ENCODE results near the gene SELENOP.
"Not testable (repeated sequence)": the region's sequence is repeated elsewhere in the genome, so short reads cannot be mapped to it uniquely, and the experiment has no call there.

Gene SELENOP

GRCh38 chr5:42811591-42812446 is at the start of gene SELENOP:
SELENOP (minus strand) TSS chr5:42811892; CDS start chr5:42808353, 3,539 bp downstream.
- DNase-seq (ENCODE audit: low spot score): no peak

- DNase-seq (ENCODE audit: low spot score): no peak
These were observed 47.0 kb upstream of the SELENOP start for GRCh38 chr5:42858687-42859086.

- no peak for DNase-seq (ENCODE audit: low spot score)
These were observed 46.4 kb upstream of the SELENOP start for GRCh38 chr5:42858031-42858643.

GRCh38 chr5:42855811-42856210 is 44.1 kb upstream of the SELENOP start:
- DNase-seq (ENCODE audit: low spot score): no peak

GRCh38 chr5:42855386-42855785 is 43.7 kb upstream of the SELENOP start:
- DNase-seq (ENCODE audit: low spot score): no peak

GRCh38 chr5:42854795-42855194 is 43.1 kb upstream of the SELENOP start:
- no peak for DNase-seq (ENCODE audit: low spot score)

- DNase-seq (ENCODE audit: low spot score): no peak
These were observed 41.1 kb upstream of the SELENOP start for GRCh38 chr5:42852826-42853225.

GRCh38 chr5:42851481-42851880 is 39.8 kb upstream of the SELENOP start:
- DNase-seq (ENCODE audit: low spot score): no peak

GRCh38 chr5:42848545-42848944 is 36.9 kb upstream of the SELENOP start:
- DNase-seq (ENCODE audit: low spot score): no peak

GRCh38 chr5:42844408-42844807 is 32.7 kb upstream of the SELENOP start:
- DNase-seq (ENCODE audit: low spot score): not testable (repeated sequence)

GRCh38 chr5:42843675-42844292 is 32.1 kb upstream of the SELENOP start:
- DNase-seq (ENCODE audit: low spot score): no peak

GRCh38 chr5:42842921-42843641 is 31.4 kb upstream of the SELENOP start:
- no peak for DNase-seq (ENCODE audit: low spot score)

- no peak for DNase-seq (ENCODE audit: low spot score)
These were observed 29.3 kb upstream of the SELENOP start for GRCh38 chr5:42840842-42841567.

- DNase-seq (ENCODE audit: low spot score): no peak
These were observed 28.6 kb upstream of the SELENOP start for GRCh38 chr5:42840269-42840668.

GRCh38 chr5:42839196-42839595 is 27.5 kb upstream of the SELENOP start:
- DNase-seq (ENCODE audit: low spot score): no peak

- no peak for DNase-seq (ENCODE audit: low spot score)
These were observed 25.9 kb upstream of the SELENOP start for GRCh38 chr5:42837601-42838000.

GRCh38 chr5:42836070-42836769 is 24.5 kb upstream of the SELENOP start:
- DNase-seq (ENCODE audit: low spot score): no peak

GRCh38 chr5:42832060-42832459 is 20.4 kb upstream of the SELENOP start:
- DNase-seq (ENCODE audit: low spot score): no peak

GRCh38 chr5:42830924-42831323 is 19.2 kb upstream of the SELENOP start:
- DNase-seq (ENCODE audit: low spot score): no peak

GRCh38 chr5:42828671-42829070 is 17.0 kb upstream of the SELENOP start:
- no peak for DNase-seq (ENCODE audit: low spot score)

Data from hematopoietic multipotent progenitor cell treated with erythropoietin and hydrocortisone succinate and interleukin-3 and kit ligand, for 17 days (in vitro differentiated cells).